Liver (tissue), 3 donors: ENCODE data around the gene FAM151A.

ENCODE experiments used
- ATF3 ChIP-seq: IDR thresholded peaks from 2 replicates; pipeline ENCODE4 v1.6.1; 2016; ENCODE audit warnings: antibody characterized with exemption
- EGR1 ChIP-seq, 2 donors: IDR thresholded peaks; 2 replicates each; pipeline ENCODE4 v1.6.1; 2016 to 2018; ENCODE audit warnings: antibody characterized with exemption in 2 of 2, low read depth in 2 of 2
- GABPA ChIP-seq, 2 donors: IDR thresholded peaks in 1 of 2; conservative IDR thresholded peaks in 1 of 2; 2 replicates each; pipeline ENCODE4 v1.6.1; 2016; ENCODE audit warnings: antibody characterized with exemption in 2 of 2, mild to moderate bottlenecking in 1 of 2, moderate library complexity in 1 of 2
- HNF4G ChIP-seq: IDR thresholded peaks from 2 replicates; pipeline ENCODE4 v1.6.1; 2016; ENCODE audit warnings: antibody characterized with exemption
- JUND ChIP-seq, 2 donors: IDR thresholded peaks; 2 replicates each; pipeline ENCODE4 v1.6.1; 2016; ENCODE audit warnings: antibody characterized with exemption in 2 of 2
- MAX ChIP-seq: IDR thresholded peaks from 2 replicates; pipeline ENCODE4 v1.6.1; 2016; ENCODE audit warnings: antibody characterized with exemption
- NR2F2 ChIP-seq: IDR thresholded peaks from 2 replicates; pipeline ENCODE4 v1.6.1; 2016; ENCODE audit warnings: antibody characterized with exemption
- RAD21 ChIP-seq, 2 donors: IDR thresholded peaks; 2 replicates each; pipeline ENCODE4 v1.6.1; 2016; ENCODE audit warnings: antibody characterized with exemption in 2 of 2, mild to moderate bottlenecking in 2 of 2
- RXRA ChIP-seq, 2 donors: IDR thresholded peaks; 2 replicates each; pipeline ENCODE4 v1.6.1; 2017 to 2018; ENCODE audit warnings: antibody characterized with exemption in 2 of 2, mild to moderate bottlenecking in 1 of 2
- TAF1 ChIP-seq: conservative IDR thresholded peaks from 2 replicates; pipeline ENCODE4 v1.6.1; 2016; ENCODE audit warnings: antibody characterized with exemption, mild to moderate bottlenecking
- YY1 ChIP-seq: IDR thresholded peaks from 2 replicates; pipeline ENCODE4 v1.6.1; 2016; ENCODE audit warnings: antibody characterized with exemption, mild to moderate bottlenecking
- TF ChIP-seq, protein P1 (sequence below): IDR thresholded peaks from 2 replicates; pipeline ENCODE4 v1.6.1; 2016; ENCODE audit warnings: antibody characterized with exemption, mild to moderate bottlenecking
- TF ChIP-seq, protein P2 (sequence below): fragments of 150-350 bp; IDR thresholded peaks from 2 replicates; pipeline ENCODE4 v1.5.1; 2017; ENCODE audit warnings: improper control_type of control experiment, low read depth, low read length; ENCODE audit not compliant: missing input control
- donor health status: healthy.
- donor health status: healthy.

- TF ChIP-seq, protein P1, sequence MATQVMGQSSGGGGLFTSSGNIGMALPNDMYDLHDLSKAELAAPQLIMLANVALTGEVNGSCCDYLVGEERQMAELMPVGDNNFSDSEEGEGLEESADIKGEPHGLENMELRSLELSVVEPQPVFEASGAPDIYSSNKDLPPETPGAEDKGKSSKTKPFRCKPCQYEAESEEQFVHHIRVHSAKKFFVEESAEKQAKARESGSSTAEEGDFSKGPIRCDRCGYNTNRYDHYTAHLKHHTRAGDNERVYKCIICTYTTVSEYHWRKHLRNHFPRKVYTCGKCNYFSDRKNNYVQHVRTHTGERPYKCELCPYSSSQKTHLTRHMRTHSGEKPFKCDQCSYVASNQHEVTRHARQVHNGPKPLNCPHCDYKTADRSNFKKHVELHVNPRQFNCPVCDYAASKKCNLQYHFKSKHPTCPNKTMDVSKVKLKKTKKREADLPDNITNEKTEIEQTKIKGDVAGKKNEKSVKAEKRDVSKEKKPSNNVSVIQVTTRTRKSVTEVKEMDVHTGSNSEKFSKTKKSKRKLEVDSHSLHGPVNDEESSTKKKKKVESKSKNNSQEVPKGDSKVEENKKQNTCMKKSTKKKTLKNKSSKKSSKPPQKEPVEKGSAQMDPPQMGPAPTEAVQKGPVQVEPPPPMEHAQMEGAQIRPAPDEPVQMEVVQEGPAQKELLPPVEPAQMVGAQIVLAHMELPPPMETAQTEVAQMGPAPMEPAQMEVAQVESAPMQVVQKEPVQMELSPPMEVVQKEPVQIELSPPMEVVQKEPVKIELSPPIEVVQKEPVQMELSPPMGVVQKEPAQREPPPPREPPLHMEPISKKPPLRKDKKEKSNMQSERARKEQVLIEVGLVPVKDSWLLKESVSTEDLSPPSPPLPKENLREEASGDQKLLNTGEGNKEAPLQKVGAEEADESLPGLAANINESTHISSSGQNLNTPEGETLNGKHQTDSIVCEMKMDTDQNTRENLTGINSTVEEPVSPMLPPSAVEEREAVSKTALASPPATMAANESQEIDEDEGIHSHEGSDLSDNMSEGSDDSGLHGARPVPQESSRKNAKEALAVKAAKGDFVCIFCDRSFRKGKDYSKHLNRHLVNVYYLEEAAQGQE: no peak
- TF ChIP-seq MAX (no peak), YY1 (no peak), EGR1 (IDR thresholded peaks at IDR 0.05; ENCODE audit: low read depth in 2 of 2) (no peak), ATF3 (no peak), HNF4G (no peak), GABPA (IDR thresholded peaks at IDR 0.05 in 1 of 2, conservative IDR thresholded peaks at IDR 0.05 in 1 of 2) (no peak), RAD21 (IDR thresholded peaks at IDR 0.05) (no peak), RXRA (IDR thresholded peaks at IDR 0.05) (no peak), JUND (IDR thresholded peaks at IDR 0.05) (no peak), TAF1 (no peak), NR2F2 (no peak)
- TF ChIP-seq, protein P2, sequence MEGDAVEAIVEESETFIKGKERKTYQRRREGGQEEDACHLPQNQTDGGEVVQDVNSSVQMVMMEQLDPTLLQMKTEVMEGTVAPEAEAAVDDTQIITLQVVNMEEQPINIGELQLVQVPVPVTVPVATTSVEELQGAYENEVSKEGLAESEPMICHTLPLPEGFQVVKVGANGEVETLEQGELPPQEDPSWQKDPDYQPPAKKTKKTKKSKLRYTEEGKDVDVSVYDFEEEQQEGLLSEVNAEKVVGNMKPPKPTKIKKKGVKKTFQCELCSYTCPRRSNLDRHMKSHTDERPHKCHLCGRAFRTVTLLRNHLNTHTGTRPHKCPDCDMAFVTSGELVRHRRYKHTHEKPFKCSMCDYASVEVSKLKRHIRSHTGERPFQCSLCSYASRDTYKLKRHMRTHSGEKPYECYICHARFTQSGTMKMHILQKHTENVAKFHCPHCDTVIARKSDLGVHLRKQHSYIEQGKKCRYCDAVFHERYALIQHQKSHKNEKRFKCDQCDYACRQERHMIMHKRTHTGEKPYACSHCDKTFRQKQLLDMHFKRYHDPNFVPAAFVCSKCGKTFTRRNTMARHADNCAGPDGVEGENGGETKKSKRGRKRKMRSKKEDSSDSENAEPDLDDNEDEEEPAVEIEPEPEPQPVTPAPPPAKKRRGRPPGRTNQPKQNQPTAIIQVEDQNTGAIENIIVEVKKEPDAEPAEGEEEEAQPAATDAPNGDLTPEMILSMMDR: no peak
Observed at GRCh38 chr1:54665852-54666251, 42.5 kb upstream of the FAM151A start.
